NCI-H187 treated with DMSO at 0.1 percent for 48 hours (cell line): ENCODE data around the gene ENTPD8.

Experiments used
- DNase-seq: peaks from one replicate; lab custom pipeline; 2025; lab: John Stamatoyannopoulos, UW

The ENTPD8 gene, protein sequence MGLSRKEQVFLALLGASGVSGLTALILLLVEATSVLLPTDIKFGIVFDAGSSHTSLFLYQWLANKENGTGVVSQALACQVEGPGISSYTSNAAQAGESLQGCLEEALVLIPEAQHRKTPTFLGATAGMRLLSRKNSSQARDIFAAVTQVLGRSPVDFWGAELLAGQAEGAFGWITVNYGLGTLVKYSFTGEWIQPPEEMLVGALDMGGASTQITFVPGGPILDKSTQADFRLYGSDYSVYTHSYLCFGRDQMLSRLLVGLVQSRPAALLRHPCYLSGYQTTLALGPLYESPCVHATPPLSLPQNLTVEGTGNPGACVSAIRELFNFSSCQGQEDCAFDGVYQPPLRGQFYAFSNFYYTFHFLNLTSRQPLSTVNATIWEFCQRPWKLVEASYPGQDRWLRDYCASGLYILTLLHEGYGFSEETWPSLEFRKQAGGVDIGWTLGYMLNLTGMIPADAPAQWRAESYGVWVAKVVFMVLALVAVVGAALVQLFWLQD

DNA sequence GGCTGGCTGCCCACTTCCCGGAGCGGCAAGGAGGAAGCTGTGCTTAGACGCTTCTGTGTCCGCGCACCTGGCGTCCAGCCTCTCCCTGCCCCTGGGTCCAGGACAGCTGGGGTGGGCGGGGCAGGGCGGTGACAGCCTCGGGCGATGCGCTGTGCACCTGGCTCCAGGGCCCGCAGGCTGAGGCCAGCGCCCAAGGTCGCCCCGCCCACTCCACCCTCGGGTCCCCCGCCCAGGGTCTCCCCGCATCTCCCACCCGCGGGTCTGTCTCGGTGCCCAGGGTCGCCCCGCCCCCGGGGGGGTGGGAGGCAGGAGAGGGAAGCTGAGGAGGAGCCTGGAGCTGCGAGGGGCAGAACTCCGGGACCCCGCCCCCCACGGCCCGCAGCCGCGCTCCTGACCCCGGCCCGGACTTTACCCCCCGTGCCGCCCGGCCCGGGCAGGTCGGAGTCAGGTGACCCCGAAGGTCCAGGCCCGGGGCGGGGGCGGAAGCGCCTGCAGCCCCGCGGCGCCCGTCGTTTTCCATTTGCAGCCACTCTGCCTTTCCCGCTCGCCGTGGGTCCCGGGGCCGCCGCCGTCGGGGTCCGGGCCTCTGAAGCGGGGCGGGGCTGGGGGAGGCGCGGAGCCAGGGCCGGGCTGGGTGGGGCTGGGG is at the start of gene ENTPD8:
TSS of gene ENTPD8 (minus strand) at position 69 of the 646 bp plus-strand sequence. CDS start 3,072 bp downstream, outside the sequence.
- no peak for DNase-seq

DNA sequence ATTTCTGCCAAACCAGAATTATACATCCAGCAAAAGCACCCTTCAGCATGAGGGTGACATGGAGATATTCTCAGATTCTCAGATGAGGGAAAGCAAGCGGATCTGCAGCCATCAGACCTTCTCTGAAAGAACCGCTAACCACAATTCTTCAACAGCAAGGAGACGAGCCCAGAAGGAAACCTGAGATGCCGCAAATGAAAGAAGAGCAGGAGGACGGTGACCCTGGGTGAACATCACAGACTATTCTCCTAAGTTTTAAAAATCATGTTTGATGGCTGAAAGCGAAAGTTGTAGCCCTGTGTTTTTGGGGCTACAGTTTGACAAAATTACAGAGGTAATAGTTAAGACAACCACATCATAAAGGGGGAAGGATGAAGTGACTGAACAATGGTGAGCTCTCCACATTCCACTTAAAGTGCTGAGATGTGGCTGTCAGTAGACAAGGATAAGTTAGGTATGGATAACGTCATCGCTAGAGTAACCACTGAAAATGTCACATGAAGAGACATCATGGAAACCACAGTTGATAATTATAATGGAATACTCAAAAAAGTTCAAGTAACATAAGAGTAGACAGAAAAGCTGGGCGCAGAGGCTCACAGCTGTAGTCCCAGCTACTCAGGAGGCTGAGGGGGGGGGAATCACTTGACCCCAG is 49.5 kb upstream of the ENTPD8 start:
- DNase-seq: no peak

DNA sequence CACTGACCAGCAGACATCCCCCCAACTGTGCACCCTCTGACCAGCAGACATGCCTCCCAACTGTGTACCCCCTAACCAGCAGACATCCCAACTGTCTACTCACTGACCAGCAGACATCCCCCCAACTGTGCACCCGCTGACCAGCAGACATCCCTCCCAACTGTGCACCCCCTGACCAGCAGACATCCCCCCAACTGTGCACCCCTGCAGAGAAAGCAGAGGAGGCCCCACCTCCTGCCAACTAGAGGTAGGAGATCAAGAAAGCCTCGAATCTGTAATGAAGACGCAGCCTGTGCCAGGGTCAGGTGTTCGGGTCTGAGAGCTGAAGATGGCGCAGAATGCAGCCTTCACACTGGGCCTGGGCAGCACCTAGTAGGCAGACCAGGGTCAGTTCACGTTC is 47.7 kb upstream of the ENTPD8 start:
- no peak for DNase-seq

DNA sequence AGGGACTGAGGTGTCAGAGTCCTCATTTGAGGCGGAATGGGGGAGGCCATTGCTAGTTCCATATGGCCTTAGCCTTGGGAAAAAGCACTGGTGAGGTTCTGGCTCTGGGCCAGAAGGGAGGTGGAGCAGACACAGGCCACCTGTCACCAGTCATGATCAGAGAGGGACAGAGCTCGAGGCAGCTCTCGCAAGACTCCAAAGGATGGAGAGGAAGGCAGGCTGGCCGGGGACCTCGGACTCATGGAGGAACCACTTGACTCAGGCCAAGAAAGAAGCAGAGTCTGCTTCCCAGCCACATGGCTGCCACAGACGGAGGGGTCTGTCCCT is 47.1 kb upstream of the ENTPD8 start:
- DNase-seq: no peak

DNA sequence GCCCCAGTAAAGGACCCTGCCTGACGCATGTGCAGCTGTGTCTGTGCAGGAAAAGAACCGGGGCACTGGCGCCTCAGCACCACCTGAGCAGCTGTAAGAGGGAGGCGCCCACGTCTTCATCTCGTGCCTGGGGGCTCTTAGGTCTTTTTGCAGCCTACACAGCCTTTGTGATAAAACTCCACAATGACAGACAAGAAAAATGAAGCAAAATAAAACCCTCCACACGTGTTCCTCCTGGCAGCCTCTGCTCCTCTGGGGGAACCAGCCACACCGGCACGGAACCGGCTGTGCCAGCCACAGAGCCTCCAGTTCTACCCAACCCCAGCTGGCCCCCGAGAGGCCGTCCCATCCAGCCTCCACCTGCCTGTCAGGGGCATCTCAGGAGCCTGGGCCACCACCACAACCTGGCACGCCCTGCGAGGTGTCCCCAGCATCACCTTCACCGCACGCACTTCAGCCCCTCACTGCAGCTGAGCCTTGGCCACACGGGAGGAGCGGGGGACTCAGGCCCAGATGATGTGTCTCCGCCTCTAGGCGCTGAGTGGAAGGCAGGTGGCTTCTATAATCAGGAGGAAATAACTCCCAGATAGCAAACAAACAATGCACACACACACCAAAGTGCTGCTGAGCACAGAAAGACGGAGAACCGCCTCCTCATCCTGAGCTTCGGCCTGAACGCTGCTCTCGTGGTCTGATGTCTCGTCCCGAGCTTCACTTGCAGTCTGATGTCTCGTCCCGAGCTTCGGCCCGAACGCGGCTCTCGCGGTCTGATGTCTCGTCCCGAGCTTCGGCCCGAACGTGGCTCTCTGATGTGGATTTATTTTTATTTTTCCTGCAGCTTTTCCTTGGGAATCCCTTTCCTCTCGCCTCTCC is 46.5 kb upstream of the ENTPD8 start:
- no peak for DNase-seq

DNA sequence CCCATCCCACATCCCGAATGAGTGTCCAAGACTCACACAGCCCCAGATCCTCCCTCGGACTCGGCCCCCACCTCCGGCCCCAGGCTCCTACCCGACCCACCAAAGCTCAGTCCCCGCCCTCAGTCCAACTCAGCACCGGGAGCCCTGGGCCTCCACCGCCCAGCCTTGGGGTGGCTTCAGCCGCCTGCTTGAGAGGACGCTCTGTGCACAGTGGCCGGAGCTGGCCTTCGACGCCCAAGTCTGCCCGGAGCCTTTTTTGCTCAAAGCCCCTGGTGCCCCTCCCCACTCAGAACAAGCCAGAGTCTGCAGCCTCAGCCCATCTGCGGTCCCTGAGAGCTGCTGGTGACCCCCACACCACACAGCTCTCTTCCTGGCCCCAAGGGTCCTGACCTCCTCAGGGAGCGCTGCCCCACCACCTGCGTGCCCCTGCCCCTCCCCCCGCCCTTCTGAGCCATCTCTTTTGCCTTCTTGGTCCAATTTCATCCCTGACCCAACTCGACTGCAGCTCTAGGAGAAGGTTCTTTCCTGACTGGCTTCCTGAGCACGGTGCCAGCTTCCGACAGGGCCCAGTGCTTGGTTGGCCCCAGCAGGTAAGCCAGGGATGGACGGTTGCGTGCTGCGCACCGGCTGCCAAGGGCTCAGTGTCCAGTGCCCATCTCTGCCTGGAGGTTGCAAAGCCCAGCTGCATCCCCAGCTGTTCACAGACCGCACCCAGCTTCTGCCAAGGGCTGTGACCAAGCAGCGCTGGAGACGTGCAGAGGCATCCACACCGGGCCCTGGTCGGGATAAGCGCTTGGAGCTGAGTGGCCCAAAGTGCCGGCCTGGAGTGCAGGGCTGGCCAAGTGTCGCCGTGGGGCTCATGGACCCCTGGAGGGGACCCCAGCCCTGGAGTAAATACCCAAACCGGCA is 45.6 kb upstream of the ENTPD8 start:
- no peak for DNase-seq

DNA sequence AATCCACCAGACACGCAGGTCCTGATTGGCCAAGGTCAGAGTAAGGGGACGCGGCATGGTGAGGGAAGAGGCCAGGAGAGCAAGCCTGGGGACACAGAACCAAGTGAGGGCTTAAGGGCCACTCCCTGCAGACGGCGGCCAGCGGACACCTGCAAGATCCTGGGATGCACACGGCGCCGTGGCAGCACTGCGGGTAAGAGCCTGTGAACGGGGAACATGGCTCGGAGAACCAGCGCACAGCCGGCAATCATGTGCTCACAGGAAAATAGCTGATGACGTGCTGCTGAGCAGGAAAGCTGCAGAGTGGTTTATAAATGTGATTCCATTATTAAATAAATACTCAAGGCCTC is 45.0 kb upstream of the ENTPD8 start:
- no peak for DNase-seq

DNA sequence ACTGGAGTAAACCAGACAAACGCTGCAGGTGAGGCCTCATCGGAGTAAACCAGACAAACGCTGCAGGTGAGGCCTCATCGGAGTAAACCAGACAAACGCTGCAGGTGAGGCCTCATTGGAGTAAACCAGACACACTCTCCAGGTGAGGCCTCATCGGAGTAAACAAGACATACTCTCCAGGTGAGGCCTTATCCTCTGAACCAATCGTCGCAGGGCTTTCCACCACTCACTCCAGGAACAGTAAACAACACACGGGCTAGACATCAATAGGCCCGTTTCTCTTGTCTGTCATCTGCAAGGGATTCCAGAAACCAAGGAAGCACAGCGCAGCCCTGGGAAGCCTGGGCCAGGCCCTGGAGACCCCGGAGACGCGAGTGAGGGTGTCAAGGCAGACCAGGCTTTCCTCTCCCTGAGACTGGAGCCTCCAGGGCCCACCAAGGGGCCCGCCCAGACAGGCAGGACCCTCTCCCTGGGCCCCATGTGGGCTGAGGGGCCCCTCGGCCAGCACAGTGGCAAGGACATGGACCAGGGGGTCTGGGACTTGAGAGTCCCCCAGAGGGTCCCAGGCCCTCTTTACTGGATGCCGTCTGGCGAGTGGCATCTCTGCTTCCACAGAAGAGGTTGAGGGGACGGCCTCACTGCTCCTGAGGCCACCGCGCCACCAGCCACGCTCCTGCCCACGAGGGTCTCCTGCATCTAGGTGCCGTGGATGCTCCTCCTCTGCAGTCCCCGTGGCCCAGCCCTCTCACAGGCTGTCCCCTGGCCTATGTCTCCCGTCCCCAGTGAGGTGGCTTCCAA is 44.4 kb upstream of the ENTPD8 start:
- DNase-seq: no peak

DNA sequence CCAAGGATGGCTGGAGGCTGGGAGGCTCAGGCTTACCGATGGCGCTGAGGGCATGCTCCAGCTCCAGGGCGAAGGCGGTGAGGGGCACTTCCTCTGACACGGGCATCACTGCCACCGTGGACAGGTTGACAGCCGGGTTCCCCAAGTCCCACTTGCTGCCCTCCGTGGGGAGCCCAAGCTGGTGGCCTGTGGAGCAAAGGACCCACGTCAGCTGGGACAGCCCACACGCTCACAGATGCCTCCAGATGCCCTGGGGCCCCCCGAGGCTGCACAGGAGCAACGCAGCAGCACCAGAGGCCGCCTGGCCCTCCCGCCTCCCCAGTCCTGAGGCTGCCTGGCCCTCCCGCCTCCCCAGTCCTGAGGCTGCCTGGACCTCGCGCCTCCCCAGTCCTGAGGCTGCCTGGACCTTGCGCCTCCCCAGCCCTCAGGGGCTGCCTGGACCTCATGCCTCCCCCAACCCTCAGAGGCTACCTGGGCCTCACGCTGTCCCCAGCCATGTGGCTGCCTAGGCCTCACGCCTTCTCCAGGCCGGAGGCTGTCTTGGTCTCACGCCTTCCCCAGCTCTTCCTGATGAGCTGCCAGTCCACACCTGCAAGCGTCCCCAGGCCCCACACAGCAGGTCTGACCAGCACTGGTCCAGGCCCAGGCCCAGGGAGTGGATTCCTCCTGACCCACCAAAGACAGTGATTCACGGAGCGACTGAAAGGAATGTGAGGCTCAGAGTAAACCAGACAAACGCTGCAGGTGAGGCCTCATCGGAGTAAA is 43.6 kb upstream of the ENTPD8 start:
- DNase-seq: no peak

DNA sequence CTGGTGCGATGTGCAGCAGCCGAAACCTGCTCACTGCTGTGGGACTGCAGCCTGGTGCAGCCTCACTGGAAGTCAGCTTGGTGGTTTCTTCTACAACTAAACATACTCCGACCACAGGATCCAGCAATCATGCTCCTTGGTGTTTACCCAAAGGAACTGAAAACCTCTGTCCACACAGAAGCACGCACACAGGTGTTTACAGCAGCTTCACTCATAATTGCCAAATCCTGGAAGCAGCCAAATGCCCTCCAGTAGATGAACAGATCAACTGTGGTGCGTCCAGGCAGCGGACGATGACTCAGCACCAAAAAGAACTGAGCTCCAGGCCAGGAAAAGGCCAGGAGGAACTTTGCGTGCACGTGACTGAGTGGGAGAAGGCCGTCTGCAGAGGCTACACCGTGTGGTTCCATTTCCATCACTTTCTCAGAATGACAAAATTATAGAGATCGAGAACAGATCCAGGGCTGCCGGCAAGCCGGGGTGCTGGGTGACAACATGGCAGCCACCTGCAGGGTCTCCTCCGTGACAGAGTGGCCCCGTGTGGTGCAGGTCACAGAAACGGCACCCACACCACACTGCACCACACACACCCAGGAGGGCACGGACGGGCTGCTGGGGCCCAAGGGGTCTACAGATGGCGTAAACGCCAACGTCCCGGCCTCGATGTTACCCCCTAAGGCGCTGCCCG is 41.1 kb upstream of the ENTPD8 start:
- no peak for DNase-seq

DNA sequence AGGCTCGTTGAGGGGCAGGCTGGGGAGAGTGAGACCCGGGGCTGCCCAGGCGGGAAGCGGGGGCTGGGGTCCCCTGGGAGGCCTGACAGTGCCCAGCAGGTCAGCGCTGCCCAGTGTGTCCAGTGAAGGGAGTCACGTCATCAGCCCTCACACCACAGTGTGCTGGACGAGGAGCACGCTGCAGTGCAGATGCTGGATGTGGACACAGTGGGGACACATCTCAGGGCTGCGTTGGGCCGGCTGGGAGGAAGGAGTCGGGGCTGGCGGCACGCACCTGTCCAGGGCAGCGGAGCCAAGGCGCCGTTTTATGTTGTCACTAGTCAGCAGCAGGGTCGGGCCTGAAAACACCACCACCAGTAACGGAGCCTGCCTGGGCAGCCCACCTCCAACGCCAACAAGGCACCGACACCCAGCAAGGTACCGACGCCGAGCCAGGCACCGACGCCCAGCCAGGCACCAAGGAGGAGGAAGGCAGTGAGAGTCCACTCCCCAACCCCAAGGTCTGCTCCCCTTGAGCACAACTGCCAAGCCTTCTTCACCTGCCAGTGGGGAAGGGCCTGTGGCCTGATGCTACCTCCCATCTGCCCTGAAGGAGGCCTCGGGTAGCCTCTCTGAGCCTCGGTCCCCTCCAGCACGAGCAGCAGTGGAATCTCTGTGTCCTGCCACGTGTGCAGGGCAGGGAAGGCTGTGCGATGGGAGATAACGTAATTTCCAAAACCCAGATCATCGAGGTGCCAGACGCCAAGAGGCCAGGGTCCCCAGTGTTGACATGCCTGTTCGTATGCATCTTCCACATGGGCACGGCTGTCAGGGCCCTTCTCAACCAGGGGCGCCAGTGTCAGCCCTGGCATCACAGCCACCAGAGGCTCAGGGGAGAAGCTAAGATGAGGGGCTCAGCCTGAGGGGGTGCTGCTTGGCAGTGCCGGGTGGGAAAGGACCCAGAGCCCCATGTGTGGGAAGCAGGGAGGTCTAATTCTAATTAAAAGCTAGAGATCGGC is 39.8 kb upstream of the ENTPD8 start:
- no peak for DNase-seq

DNA sequence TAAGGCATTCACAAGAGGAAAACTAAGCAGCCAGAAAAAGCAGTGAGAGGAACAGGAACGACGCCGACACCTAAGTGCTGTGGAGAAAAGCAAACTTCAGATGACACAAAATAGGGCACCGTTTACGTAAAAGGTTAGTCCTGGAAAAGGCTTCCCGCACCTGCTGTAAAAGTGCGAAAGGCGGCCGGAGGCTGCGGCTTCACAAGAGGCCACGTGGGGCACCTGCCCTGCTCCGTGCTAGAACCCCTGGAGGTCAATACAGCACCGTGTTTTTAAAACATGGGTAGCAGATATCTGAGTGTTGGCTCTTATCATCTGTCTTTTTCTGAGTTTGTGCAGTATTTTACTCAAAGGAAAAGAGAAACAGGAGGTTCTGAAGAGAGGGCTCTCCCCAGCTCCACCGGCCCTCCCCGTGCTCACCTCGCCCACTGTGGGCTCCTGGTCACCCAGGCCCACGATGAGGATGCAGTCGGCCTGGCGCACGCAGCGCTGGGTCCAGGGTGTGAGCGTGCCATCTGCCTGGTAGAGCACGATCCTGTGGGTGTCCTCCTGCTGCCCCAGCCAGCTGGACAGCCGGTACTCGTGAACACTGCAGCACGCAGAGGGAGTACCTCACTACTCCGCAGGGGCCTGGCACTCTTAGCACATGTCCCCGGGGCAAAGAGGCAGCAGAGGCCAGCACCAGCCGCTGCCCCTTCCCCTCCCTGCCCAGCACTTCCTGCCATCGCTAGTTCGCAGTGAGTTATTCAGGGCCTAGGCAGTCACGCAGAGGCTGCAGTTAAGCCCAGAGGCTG is 38.9 kb upstream of the ENTPD8 start:
- no peak for DNase-seq

DNA sequence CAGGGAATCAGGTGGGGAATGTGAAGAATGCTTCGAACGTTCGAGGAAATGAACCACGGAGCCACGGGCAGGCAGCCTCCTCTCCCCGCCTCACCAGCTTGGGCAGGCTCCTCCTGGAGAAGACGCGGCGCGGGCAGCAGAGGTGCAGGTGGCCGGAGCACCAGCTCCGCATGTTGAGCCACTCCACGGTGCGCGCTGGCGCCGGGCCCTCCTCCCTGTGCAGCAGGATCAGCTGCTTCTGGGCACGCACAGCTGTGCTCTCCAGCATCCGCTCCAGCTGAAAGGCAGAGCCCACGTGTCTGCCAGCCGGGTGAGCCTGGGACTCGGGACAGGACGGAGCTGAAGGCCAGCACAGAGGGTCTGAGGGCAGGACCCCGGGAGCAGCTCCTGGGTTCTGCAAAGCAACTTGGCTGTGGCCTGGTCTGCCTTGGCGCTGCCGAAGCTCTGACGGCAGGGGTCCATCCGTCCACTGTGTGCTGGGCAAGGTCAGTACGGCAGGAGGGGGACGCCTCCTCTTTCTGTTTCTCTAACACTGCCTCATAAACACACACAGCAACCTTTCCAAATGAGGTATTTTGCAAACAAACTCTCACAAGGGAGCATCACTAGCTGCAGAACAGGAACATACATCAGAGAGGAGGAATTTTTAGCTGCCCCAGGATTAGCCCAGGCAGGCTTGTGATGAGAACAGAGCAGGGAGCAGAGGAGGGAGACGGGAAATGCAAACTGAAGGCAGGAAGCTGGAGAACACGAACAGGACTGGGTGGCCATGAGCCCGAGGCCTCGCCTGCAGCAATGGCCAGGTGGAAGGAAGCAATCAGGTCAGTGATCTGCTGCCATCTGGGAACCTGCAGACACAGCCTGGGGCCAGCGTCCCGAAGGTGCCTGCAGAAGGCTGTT is 38.1 kb upstream of the ENTPD8 start:
- DNase-seq: no peak

DNA sequence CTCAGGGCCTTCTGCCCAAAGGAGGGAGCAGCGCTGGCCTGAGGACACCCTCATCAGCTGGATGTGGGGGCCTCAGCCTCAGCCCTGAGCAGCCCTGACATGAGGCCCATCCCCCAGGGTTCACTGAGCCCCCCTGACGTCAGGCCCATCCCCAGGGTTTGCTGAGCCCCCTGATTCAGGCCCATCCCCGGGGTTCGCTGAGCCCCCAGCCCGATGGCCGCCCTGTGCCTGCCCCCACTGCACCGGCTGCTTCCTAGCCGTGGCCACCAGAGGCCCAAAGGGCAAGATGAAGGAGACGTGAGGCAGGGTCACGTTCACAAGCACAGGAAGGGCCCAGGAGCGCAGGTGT is 37.4 kb upstream of the ENTPD8 start:
- DNase-seq: no peak

DNA sequence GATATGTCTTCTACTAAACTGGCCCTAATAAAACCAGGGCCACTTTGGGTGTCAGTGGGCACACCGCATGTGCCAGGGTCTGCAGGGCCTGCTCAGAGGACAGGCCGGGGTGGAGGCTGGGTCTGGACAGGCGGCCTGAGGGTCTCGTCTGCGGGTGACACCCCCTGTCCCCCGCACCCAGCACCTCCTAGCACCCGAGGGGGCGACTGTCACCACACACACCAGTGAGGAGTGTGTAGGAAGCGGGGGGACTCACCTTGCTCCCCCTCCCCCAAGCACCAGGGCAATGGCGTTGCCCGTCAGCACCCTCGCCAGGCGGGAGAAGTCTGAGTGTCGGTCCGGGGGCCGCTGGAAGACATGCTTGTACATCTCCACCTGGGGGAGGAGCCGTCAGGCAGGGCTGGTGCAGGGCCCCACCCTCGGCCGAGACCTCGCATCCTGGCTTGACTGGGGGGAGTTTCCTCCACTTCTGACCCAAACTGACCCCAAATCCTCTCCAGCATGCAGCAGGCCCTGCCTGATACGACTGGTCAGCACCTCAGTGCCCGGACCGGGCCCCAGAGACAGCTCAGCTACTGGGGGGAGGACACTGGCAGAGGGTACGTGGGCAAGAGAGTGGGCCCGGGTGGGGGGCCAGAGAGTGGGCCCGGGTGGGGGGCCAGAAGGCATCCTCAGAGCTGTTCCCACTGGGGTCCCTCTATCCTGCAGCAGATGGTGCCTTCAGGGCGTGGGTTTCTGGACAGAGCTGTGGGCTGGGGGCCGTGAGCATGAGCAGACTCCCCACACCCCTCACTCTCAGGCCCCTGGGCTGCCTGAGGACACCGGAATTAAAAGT is 36.8 kb upstream of the ENTPD8 start:
- no peak for DNase-seq
